GM12872 (cell line): ENCODE results near the gene TOX2.

Source experiments
- TF ChIP-seq, protein P1 (sequence below): IDR thresholded peaks from 3 replicates; pipeline ENCODE4 v1.5.1; 2011; ENCODE audit warnings: low read depth, mild to moderate bottlenecking, low read length, moderate library complexity; ENCODE audit not compliant: insufficient read depth

TOX2 gene, protein sequence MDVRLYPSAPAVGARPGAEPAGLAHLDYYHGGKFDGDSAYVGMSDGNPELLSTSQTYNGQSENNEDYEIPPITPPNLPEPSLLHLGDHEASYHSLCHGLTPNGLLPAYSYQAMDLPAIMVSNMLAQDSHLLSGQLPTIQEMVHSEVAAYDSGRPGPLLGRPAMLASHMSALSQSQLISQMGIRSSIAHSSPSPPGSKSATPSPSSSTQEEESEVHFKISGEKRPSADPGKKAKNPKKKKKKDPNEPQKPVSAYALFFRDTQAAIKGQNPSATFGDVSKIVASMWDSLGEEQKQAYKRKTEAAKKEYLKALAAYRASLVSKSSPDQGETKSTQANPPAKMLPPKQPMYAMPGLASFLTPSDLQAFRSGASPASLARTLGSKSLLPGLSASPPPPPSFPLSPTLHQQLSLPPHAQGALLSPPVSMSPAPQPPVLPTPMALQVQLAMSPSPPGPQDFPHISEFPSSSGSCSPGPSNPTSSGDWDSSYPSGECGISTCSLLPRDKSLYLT

DNA sequence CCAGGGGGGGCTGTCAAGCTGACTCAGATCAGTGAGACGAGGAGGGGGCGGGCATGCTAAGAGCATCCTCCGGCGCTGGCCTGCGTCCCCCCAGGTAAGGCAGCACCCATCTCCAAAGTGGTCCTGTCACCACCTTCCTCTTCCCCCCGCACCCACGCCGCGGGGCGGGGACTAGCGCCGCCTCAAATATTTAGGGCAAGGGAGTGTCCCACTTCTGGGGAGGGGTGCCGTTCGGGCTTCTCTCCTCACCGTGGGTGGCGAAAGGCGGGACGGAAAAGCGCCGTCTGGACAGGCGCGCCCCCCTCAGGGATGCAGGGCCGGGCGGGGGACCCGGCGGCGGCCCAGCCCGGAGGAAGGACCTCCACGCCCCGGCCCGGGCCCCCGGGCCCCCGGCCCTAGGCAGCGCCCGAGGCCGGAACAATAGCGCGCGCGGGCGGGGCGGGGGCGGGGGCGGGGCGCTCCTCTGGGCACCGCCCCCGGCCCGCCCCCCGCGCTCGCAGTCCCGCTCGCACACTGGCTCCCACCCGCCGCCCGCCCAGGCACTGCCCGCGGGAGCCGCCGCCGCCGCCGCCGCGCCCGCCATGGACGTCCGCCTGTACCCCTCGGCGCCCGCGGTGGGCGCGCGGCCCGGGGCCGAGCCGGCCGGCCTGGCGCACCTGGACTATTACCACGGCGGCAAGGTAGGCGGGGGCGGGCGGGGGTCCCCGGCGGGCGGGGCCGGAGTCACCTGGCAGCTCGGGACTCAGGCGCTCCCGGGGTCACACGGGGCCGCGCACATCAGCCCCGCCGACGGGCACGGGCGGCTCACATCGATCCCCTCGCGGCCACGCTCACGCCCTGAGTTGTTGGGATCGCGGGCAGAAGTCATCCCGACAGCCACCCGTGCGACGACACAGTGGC lies at the start of gene TOX2:
TSS of gene TOX2 (plus strand) at position 542 of the 900 bp plus-strand sequence. CDS start at position 582, 40 bp downstream.
- TF ChIP-seq, protein P1, sequence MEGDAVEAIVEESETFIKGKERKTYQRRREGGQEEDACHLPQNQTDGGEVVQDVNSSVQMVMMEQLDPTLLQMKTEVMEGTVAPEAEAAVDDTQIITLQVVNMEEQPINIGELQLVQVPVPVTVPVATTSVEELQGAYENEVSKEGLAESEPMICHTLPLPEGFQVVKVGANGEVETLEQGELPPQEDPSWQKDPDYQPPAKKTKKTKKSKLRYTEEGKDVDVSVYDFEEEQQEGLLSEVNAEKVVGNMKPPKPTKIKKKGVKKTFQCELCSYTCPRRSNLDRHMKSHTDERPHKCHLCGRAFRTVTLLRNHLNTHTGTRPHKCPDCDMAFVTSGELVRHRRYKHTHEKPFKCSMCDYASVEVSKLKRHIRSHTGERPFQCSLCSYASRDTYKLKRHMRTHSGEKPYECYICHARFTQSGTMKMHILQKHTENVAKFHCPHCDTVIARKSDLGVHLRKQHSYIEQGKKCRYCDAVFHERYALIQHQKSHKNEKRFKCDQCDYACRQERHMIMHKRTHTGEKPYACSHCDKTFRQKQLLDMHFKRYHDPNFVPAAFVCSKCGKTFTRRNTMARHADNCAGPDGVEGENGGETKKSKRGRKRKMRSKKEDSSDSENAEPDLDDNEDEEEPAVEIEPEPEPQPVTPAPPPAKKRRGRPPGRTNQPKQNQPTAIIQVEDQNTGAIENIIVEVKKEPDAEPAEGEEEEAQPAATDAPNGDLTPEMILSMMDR, result no peak

DNA sequence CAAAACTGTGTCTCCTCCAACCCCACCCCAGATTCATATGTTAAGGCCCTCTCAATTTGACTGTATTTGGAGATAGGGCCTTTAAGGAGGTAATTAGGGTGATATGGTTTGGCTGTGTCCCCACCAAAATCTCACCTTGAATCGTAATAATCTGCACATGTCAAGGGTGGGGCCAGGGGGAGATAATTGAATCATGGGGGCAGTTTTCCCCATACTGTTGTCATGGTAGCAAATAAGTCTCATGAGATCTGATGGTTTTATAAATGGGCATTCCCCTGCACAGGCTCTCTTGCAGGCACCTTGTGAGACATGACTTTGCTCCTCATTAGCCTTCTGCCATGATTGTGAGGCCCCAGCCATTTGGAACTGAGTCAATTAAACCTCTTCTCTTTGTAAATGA lies 46.6 kb upstream of the TOX2 start:
- TF ChIP-seq, protein P1, result no peak

DNA sequence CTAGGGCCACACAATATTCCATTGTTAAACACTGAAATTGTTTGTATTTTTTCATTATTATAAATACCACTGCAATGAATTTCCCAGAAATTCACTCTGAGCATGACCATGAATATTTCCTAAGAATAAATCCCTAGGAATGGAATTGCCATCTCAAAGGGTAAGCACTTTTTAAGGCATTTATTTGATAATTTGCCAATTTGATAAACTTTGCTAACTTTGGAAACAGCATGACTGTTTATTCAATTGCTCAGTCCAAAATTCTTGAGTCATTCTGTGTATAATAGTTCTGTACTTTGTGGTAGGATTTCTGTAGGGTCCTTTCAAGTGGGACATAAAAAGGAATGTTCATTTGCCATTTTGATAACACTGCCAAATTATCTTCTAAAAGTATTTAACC lies 44.2 kb upstream of the TOX2 start:
- TF ChIP-seq, protein P1, result no peak

DNA sequence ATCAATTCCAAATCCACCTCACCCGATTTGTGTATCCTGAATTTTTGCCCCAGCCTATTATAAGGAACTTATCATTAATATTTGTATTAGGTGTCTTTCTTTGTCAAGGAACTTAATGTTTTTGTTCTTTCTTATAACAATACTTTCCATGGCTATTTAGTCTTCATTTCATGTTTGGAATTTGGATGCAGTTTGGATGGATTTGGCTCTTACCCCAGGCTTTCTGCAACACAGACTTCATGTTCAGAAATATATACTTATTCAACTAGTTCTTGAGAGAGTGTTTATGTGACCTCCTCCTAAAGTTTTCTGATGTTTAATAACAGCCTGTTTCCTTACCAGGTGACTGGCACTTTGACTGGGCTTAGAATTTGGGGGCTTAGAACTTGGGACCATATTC lies 35.9 kb upstream of the TOX2 start:
- TF ChIP-seq, protein P1, result no peak

DNA sequence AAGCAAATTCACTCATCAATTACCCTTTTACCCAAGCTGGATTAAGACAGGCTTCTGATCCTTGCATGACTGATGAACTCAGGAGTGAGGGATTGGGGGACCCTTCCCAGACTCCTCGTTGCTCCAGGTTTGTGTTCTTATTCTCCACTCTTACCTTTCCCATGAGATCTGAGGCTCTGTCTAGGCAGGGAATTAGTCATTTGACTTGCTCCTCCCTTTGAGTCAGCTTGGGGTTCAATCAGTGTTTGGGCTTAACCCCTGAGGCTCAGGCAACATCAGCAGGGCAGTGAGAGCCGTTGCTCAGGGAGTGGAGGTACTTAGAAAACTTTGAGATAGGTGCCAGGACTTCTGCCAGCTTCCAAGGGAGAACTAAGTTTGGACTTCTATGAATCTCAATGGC lies 20.7 kb upstream of the TOX2 start:
- TF ChIP-seq, protein P1, result no peak

DNA sequence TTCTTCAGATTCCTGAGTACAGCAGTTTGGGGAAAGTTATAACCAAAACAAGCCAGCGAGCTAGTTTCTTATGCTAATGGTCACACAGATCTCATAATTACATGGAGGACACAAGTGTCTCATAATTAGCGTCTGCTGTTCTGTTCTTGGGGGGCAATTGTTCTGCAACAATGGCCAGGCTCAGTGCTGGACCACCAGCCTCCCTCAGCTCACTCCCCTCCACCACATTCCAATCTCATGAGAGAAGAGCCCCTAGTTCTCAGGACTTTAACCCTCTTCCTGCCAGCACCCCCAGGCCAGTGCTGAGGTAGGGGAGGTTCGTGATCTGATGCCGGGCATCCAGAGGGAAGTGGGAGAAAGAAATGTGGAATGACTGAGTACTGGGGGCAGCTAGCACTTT lies 20.2 kb upstream of the TOX2 start:
- TF ChIP-seq, protein P1, result no peak

DNA sequence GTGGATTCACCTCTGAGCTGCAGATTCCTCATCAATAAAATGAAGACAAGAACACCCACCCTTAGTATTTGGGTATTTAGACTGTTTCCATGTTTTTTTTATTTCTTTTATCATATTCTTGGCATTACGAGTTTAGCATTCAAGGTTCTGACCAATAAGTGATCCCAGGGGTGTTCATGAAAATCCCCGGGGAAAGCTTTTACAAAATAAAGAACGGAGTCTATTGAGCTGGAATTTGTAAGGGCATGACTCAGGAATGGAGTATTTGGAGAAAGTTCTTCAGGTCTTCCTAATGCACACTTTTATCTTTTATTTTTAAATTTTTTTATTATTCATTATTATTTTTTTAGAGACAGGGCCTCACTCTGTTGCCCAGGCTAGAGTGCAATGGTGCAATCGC lies 19.4 kb upstream of the TOX2 start:
- TF ChIP-seq, protein P1, result no peak
